HepG2 (cell line): ENCODE data around the gene FAM234A. TPM values are rescaled to one million over a fixed set of nuclear protein-coding genes. Genes with fewer than 3 reads are reported as not detected.

Experiments
- ATAC-seq: fragments of 200-7000 bp; cut with Tn5 transposase; 3 replicates; pipeline ENCODE4 v1.9.1; 2020; ENCODE audit warnings: mild to moderate bottlenecking, moderate library complexity
- BruUV-seq: library from RNA; stranded (reverse); fragments of 400-500 nt; replicated peaks from 2 replicates; lab custom pipeline; 2021; lab: Mats Ljungman, UMichigan
- CTCF ChIA-PET: fragments of 300-600 bp; formaldehyde crosslinking; extraction: SDS; loops from one replicate; lab custom pipeline; 2021; ENCODE audit warnings: low total read pairs, inconsistent platforms, low intra/inter-chr PET ratio; lab: Yijun Ruan, JAX
- POLR2A ChIA-PET: fragments of 350-600 bp; sonication (Branson Sonifier 250); formaldehyde crosslinking; loops from one replicate; lab custom pipeline; 2020; ENCODE audit warnings: antibody characterized with exemption, inconsistent platforms; lab: Yijun Ruan, JAX
- DNase-seq: peaks from one replicate; pipeline ENCODE4 v3.0.0-alpha.2; 2015; ENCODE audit warnings: low spot score
- FAIRE-seq: peaks from 3 replicates; lab custom pipeline; 2011; peaks lifted over from hg19 to GRCh38; lab: Jason Lieb, UNC
- H2AFZ ChIP-seq: one replicate; pipeline ENCODE4 v1.6.1; 2011; ENCODE audit warnings: low read length, inconsistent platforms
- H3K27ac ChIP-seq: fragments of 300-600 bp; 3 replicates; pipeline ENCODE4 v1.8.0; 2011; ENCODE audit warnings: mixed run types, mild to moderate bottlenecking, mixed read lengths, low read length, inconsistent platforms; ENCODE audit not compliant: insufficient read depth; ENCODE audit errors: extremely low read length
- H3K27me3 ChIP-seq, 2 experiments: fragments of 200-600 bp in 1 of 2; 2 replicates in 1 of 2; 3 replicates in 1 of 2; pipeline versions ENCODE4 v1.6.0 to v1.8.0; 2011; ENCODE audit warnings: low read length in 2 of 2, mild to moderate bottlenecking in 2 of 2, moderate library complexity in 2 of 2, inconsistent platforms in 1 of 2; ENCODE audit not compliant: insufficient read depth in 2 of 2, control insufficient read depth in 1 of 2
- H3K36me3 ChIP-seq, 2 experiments: fragments of 200-600 bp in 1 of 2; replicated peaks in 1 of 2; 2 replicates in 1 of 2; 3 replicates in 1 of 2; pipeline versions ENCODE4 v1.5.1 to v1.8.0; 2011; ENCODE audit warnings: low read length in 2 of 2, inconsistent platforms in 1 of 2; ENCODE audit not compliant: insufficient read depth in 2 of 2, control insufficient read depth in 1 of 2
- H3K4me1 ChIP-seq: 2 replicates; pipeline ENCODE4 v1.5.1; 2012; ENCODE audit warnings: low read length, inconsistent platforms; ENCODE audit not compliant: insufficient read depth
- H3K4me2 ChIP-seq: 2 replicates; pipeline ENCODE4 v1.6.0; 2011; ENCODE audit warnings: low read depth, low read length, inconsistent platforms
- H3K4me3 ChIP-seq, 3 experiments: fragments of 200-600 bp in 1 of 3; sonication (generic), shearing (Covaris generic) in 1 of 3; replicated peaks in 1 of 3; 2 replicates each; pipeline ENCODE4 v1.5.1; 2011 to 2016; ENCODE audit warnings: low read length in 3 of 3, inconsistent platforms in 2 of 3, low read depth in 2 of 3, mild to moderate bottlenecking in 2 of 3, control low read depth in 1 of 3, mixed read lengths in 1 of 3; ENCODE audit not compliant: insufficient read depth in 1 of 3
- H3K79me2 ChIP-seq: one replicate; pipeline ENCODE4 v1.6.1; 2011; ENCODE audit warnings: low read length, inconsistent platforms; ENCODE audit not compliant: insufficient read depth
- H3K9ac ChIP-seq: 2 replicates; pipeline ENCODE4 v1.6.0; 2011; ENCODE audit warnings: mild to moderate bottlenecking, low read depth, low read length, inconsistent platforms; ENCODE audit not compliant: insufficient read depth
- H3K9me3 ChIP-seq: 2 replicates; pipeline ENCODE4 v1.5.1; 2012; ENCODE audit warnings: mild to moderate bottlenecking, low read length
- H4K20me1 ChIP-seq: 2 replicates; pipeline ENCODE4 v1.6.0; 2011; ENCODE audit warnings: inconsistent platforms, mild to moderate bottlenecking, low read length, moderate library complexity; ENCODE audit not compliant: insufficient read depth
- ELF3 ChIP-seq: IDR thresholded peaks from 2 replicates; pipeline ENCODE4 v1.6.1; 2016; ENCODE audit warnings: missing genetic modification reagents, missing compliant biosample characterization
- HOXA7 ChIP-seq: sonication (generic); formaldehyde crosslinking; IDR thresholded peaks from 2 replicates; pipeline ENCODE4 v1.8.1; 2022; ENCODE audit warnings: mild to moderate bottlenecking, missing genetic modification reagents, moderate library complexity
- PPARG ChIP-seq: conservative IDR thresholded peaks from 2 replicates; pipeline ENCODE4 v1.6.1; 2016; ENCODE audit warnings: missing biosample characterization, missing genetic modification reagents
- SIN3A ChIP-seq: IDR thresholded peaks from 2 replicates; pipeline ENCODE4 v1.6.1; 2011; ENCODE audit warnings: low read depth, mild to moderate bottlenecking, control low read depth, low read length, borderline replicate concordance
- SRF ChIP-seq: IDR thresholded peaks from 2 replicates; pipeline ENCODE4 v1.6.1; 2011; ENCODE audit warnings: mild to moderate bottlenecking, low read depth, low read length, moderate library complexity
- TBP ChIP-seq: sonication (generic); formaldehyde crosslinking; IDR thresholded peaks from 2 replicates; pipeline ENCODE4 v1.5.0; 2020; ENCODE audit warnings: missing genetic modification reagents
- ZNF101 ChIP-seq: sonication (generic); formaldehyde crosslinking; IDR thresholded peaks from 2 replicates; pipeline ENCODE4 v1.4.0; 2020; ENCODE audit warnings: mild to moderate bottlenecking, low read depth, missing genetic modification reagents, borderline replicate concordance
- ZNF883 ChIP-seq: sonication (generic); formaldehyde crosslinking; IDR thresholded peaks from 2 replicates; pipeline ENCODE4 v1.5.1; 2020; ENCODE audit warnings: mild to moderate bottlenecking, missing genetic modification reagents; ENCODE audit errors: not compliant biosample characterization
- WGBS: methylation state at CpG from one replicate; pipeline ENCODE4 v1.1.6; 2017; ENCODE audit warnings: low lambda C conversion rate; 5-methylcytosine and 5-hydroxymethylcytosine counted together
- in situ Hi-C: cut with HindIII; loops from 2 replicates; pipeline ENCODE4 v1.10.0; 2017; ENCODE audit warnings: low pct_unique_long_range_greater_than_20kb; ENCODE audit not compliant: extremely low pct_ligation_motif_present
- intact Hi-C: fragments of 100-400 bp; cut with micrococcal nuclease; formaldehyde crosslinking; loops from one replicate; pipeline ENCODE4 v1.10.0; 2022; ENCODE audit not compliant: unreplicated experiment
- polyA plus RNA-seq, 8 experiments: library from polyadenylated mRNA; depleted of rRNA in 3 of 8; stranded (reverse) in 7 of 8; unstranded in 1 of 8; fragments of >200 nt; fragmentation: Illumina TruSeq in 4 of 8; extraction: Trizol in 4 of 8; gene quantifications; 2 replicates each; pipeline versions ENCODE4 v1.2.1 to v1.2.3, GENCODE V29; 2011 to 2016; ENCODE audit warnings: low read depth in 4 of 8, missing spikeins in 1 of 8, mixed read lengths in 1 of 8; ENCODE audit not compliant: insufficient read depth in 1 of 8
- total RNA-seq, 5 experiments: library from RNA; depleted of rRNA; stranded (reverse); fragments of >200 nt; fragmentation: Illumina TruSeq; extraction: Trizol; gene quantifications; 2 replicates each; pipeline ENCODE4 v1.2.3, GENCODE V29; 2016; ENCODE audit warnings: low read depth in 1 of 5
- TF ChIP-seq, protein P1 (sequence below): sonication (generic); formaldehyde crosslinking; IDR thresholded peaks from 2 replicates; pipeline ENCODE4 v1.4.0; 2020; ENCODE audit warnings: mild to moderate bottlenecking, missing genetic modification reagents
- TF ChIP-seq, protein P2 (sequence below): IDR thresholded peaks from 2 replicates; pipeline ENCODE4 v1.6.1; 2016; ENCODE audit warnings: low read depth, control low read depth
- TF ChIP-seq, protein P3 (sequence below): sonication (generic); formaldehyde crosslinking; IDR thresholded peaks from 2 replicates; pipeline ENCODE4 v1.4.0; 2020; ENCODE audit warnings: mild to moderate bottlenecking, missing genetic modification reagents, borderline replicate concordance

The FAM234A gene
- total and polyA plus RNA-seq, 2 of the 13 experiments (the other 11 are each of a cell fraction or from before 2014, with no cell fraction given) = 29.2 to 34.4 TPM

DNA sequence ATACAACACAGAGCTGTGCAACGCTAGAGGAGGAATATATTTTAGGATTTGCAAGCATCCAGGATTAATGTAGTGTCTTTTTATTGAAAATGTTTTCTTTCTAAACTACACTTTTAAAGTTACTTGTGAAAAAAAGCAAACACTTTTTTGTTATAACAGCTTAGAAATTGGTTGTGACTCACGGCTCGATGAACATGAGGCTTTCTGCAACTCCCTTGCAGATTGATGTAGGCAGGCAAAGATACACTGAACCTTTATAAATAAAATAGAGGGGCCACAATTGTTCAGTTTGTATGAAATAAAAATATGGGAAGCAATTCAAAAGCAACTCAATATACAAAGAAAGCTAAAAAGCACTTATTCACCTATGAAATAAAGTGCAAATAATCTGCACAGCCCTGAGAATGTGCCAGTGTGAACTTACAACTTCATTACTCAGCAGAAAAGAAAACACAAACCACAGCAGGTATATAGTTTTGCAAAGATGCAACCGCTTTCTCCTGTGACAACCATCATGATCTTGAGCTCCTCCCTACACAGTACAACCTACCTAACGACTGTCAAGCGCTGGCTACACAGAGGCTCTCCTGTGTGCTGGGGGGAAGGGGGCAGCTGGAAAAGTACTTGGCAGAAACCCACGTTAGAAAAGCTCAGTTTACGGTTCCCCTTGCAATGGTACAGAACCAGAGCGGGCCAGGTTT is 6.3 kb upstream of the FAM234A start (continued):
- no peak for TF ChIP-seq HOXA7 (CRISPR knock-in tag)

DNA sequence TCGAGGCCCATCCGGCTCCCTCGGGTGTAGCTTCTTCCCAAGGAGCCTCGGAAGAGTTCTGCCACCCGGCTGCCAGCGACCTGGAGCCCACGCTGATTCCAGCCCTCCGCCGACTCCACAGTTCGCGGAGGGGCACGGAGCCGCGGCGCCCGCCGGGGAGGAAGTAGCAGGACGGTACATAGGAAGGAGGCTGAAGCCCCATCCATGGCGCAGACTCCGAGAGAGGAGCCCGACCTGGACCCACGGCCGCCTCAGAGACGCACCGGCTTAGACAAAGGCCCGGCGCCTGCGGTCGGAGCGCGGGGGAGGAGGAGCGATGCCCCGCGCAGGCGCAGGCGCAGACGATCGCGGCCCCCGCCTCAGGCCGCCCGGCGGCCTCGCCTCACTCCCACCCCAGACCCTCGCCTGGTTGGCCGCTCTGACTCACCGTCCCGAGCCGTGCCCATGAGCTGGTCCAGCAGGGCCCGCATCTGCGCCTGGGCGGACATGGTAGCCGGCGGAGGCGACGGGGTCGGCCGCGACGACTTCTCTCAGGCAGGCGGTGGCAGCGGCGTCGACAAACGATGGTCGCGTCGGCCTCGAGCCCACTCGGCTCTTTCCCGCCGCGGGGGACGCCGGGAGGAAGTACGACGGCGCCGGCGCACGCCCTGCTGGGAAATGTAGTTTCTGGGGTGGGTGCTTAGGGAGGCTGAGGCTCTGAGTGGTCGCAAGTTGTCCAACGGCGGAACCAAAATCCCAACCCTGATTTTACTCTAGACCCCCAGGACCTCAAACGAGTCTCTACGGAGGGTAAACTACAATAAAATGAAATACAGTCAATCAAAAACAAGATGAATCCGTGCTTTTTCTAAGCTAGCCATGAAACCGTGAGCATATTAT is 5.5 kb upstream of the FAM234A start, which contains the start of gene LUC7L:
Gene LUC7L, minus strand, starts transcription at position 598 of the 879 bp plus-strand sequence. Its CDS starts 110 bp downstream, at position 488.
- ChIA-PET POLR2A (interaction anchor here (0.7 to 1.7 kb wide), 4 partner anchors 10 to 124 kb away, joined by 4 to 11 read pairs (median 8); partner anchors contain the start of gene AXIN1), CTCF (no interaction called here)
- Histone ChIP-seq H3K9me3 (no peaks in the 10 kb centered on the region), H3K4me3 (peak within 1 kb of the TSS; percentile 91 to 99 (median 96)), H2AFZ (peak within 1 kb of the TSS; percentile 95), H3K4me2 (peak within 1 kb of the TSS; percentile 97), H3K4me1 (peaks cover 32% of the 10 kb centered on the region), H3K27me3 (no peaks in the 10 kb centered on the region; a peak in 1 of 5 replicates), H3K27ac (peak within 1 kb of the TSS; percentile 94), H3K79me2 (peaks cover 36% of the 10 kb centered on the region), H3K36me3 (peaks cover 15 to 28% of the 10 kb centered on the region in 2 experiments), H3K9ac (peak within 1 kb of the TSS; percentile 97), H4K20me1 (peaks cover 27% of the 10 kb centered on the region)
- DNase-seq (peak; percentile 79), ATAC-seq (peak; percentile 96), FAIRE-seq (peak; percentile 56)
- in situ Hi-C loops (no loop called here), intact Hi-C loops (loop anchor here (5.0 kb wide), 1 partner anchor 133 kb away; no protein-coding TSS in a partner anchor)
- TSS peak; percentile 99 for BruUV-seq
- 1% methylated on average over 59 of the region's 88 CpGs for WGBS
- TF ChIP-seq TBP (peak; percentile 97), SRF (no peak), ELF3 (CRISPR knock-in tag) (peak; percentile 91), SIN3A (0 out of 2 replicates have a peak, but pooled peaks have one; percentile 25), PPARG (CRISPR knock-in tag) (no peak; the same call in 1 of the 2 replicates), ZNF101 (CRISPR knock-in tag) (0 out of 2 replicates have a peak, but pooled peaks have one; percentile 50), ZNF883 (CRISPR knock-in tag) (peak; percentile 98)
- TF ChIP-seq, protein P1, sequence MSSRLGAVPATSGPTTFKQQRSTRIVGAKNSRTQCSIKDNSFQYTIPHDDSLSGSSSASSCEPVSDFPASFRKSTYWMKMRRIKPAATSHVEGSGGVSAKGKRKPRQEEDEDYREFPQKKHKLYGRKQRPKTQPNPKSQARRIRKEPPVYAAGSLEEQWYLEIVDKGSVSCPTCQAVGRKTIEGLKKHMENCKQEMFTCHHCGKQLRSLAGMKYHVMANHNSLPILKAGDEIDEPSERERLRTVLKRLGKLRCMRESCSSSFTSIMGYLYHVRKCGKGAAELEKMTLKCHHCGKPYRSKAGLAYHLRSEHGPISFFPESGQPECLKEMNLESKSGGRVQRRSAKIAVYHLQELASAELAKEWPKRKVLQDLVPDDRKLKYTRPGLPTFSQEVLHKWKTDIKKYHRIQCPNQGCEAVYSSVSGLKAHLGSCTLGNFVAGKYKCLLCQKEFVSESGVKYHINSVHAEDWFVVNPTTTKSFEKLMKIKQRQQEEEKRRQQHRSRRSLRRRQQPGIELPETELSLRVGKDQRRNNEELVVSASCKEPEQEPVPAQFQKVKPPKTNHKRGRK (CRISPR knock-in tag) = no peak
- TF ChIP-seq, protein P2, sequence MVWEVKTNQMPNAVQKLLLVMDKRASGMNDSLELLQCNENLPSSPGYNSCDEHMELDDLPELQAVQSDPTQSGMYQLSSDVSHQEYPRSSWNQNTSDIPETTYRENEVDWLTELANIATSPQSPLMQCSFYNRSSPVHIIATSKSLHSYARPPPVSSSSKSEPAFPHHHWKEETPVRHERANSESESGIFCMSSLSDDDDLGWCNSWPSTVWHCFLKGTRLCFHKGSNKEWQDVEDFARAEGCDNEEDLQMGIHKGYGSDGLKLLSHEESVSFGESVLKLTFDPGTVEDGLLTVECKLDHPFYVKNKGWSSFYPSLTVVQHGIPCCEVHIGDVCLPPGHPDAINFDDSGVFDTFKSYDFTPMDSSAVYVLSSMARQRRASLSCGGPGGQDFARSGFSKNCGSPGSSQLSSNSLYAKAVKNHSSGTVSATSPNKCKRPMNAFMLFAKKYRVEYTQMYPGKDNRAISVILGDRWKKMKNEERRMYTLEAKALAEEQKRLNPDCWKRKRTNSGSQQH (CRISPR knock-in tag) = peak; percentile 65
- TF ChIP-seq, protein P3, sequence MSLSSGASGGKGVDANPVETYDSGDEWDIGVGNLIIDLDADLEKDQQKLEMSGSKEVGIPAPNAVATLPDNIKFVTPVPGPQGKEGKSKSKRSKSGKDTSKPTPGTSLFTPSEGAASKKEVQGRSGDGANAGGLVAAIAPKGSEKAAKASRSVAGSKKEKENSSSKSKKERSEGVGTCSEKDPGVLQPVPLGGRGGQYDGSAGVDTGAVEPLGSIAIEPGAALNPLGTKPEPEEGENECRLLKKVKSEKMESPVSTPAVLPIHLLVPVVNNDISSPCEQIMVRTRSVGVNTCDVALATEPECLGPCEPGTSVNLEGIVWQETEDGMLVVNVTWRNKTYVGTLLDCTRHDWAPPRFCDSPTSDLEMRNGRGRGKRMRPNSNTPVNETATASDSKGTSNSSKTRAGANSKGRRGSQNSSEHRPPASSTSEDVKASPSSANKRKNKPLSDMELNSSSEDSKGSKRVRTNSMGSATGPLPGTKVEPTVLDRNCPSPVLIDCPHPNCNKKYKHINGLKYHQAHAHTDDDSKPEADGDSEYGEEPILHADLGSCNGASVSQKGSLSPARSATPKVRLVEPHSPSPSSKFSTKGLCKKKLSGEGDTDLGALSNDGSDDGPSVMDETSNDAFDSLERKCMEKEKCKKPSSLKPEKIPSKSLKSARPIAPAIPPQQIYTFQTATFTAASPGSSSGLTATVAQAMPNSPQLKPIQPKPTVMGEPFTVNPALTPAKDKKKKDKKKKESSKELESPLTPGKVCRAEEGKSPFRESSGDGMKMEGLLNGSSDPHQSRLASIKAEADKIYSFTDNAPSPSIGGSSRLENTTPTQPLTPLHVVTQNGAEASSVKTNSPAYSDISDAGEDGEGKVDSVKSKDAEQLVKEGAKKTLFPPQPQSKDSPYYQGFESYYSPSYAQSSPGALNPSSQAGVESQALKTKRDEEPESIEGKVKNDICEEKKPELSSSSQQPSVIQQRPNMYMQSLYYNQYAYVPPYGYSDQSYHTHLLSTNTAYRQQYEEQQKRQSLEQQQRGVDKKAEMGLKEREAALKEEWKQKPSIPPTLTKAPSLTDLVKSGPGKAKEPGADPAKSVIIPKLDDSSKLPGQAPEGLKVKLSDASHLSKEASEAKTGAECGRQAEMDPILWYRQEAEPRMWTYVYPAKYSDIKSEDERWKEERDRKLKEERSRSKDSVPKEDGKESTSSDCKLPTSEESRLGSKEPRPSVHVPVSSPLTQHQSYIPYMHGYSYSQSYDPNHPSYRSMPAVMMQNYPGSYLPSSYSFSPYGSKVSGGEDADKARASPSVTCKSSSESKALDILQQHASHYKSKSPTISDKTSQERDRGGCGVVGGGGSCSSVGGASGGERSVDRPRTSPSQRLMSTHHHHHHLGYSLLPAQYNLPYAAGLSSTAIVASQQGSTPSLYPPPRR = 0 out of 2 replicates have a peak, but pooled peaks have one; percentile 40
